T-helper 2 cell treated with Interferon-gamma antibody and Interleukin-4, amounts not matched to agents 100 ng/mL and 5 ng/mL, for 36 hours (primary cell): Measurements from ENCODE around the gene C1QTNF12. TPM values are rescaled to one million over a fixed set of nuclear protein-coding genes. Genes with fewer than 3 reads are reported as not detected.

Experiments
- intact Hi-C: fragments of 100-400 bp; cut with micrococcal nuclease; formaldehyde crosslinking; loops from one replicate; pipeline ENCODE4 v1.15.1; 2023
- total RNA-seq: library from RNA; stranded (reverse); gene quantifications from 2 replicates; pipeline ENCODE4 v1.2.3, GENCODE V29; 2022

Gene C1QTNF12
- total RNA-seq, 1 donor from 2014 or later, result 2.9 TPM

DNA sequence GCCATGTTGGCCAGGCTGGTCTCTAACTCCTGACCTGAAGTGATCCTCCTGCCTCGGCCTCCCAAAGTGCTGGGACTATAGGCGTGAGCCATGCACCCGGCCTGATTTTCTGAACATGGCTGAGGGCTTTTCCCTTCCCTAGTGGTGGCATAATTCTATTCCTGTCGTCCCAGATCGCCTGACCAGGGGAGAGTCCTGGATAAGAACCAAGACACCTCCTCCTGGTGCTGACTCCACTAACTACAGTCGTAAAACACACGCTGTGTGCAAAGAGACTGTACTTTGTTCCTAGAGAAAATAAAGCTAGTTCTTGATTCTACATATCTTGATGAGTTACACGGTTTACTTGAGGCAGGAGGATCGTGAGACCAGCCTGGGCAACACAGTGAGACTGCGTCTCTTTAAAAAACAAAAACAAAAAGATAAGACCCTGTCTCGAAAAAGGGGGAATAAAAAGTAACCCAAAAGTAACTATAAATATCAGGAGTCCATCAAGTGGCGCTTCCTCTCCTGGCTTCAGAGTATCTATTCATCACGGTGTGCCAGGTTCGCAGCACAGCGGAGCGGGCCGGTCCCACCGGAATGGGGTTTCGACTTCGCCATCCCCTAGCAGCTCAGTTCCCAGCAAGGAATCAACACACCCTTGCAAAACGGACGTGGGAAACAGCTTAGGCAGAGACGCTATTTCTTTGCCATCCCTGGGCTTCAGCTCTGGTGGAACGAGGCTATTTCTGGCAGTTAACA, 15.7 kb downstream of the C1QTNF12 start:
- intact Hi-C loops, result loop anchor here (2.0 kb wide), 1 partner anchor 108 kb away; no protein-coding TSS in a partner anchor

GRCh38 chr1:1229770-1230169, 16.8 kb downstream of the C1QTNF12 start:
- intact Hi-C loops, result loop anchor here (2.0 kb wide), 1 partner anchor 107 kb away; no protein-coding TSS in a partner anchor

DNA sequence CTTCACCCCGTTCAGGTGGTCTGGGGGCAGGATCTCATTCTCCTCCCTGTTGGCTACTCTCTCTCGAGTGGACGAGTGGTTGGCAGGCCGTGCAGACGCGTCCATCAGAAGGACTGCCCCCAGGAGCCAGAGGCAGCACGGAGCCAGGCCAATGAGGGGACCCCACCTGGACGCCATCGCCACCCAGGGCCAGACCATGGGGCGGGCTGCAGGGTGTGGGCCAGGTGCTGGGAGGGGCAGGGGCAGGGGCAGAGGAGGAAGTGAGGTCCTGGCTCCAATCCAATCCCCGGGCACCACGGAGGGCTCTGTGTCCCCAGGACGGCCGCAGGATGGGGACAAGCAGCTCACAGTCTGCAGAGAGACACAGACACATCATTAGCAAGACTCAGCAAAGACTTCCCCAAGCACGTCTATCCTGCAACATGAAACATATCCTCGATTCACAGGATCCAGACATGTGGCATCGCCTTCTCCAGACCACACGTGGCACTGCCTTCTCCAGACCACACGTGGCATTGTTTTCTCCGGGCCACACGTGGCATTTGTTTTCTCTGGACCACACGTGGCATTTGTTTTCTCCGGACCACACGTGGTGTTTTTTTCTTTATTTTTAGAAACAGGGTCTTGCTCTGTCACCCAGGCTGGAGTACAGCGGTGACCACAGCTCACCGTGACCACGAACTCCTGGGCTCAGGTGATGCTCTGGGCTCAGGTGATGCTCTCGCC, 17.8 kb downstream of the C1QTNF12 start:
- intact Hi-C loops, result no loop called here

DNA sequence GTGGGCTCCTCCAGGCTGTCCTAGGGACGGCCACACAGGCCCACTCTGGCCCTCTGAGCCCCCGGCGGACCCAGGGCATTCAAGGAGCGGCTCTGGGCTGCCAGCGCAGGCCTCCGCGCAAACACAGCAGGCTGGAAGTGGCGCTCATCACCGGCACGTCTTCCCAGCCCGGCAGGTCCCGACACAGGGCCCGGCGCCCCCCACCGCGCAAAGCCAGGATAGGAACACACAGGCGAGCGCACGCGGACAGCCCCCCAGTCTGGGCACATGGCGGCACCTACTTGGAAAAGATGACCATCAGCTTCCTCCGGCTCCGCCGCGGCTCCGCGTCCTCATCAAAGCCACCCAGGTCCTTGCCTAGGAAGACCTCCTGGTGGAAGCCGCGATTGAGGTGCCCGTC, 18.3 kb downstream of the C1QTNF12 start:
- intact Hi-C loops, result no loop called here

DNA sequence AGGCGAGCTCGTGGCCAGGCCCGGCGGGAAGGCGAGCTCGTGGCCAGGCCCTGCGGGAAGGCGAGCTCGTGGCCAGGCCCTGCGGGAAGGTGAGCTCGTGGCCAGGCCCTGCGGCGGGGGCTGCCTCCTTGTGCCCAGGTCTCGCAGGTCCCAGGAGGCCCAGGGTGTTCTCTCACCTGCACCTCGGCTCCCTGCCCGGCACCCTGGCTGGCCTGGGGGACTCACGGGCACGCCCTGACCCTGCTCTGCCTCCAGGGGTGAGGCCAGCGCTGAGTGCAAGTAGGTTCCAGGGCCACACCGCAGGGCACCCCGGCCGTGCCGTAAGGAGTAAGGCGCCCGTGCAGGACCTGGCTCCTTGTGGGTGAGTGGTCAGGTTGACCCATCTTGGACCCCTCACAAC, 19.1 kb downstream of the C1QTNF12 start:
- intact Hi-C loops, result no loop called here

DNA sequence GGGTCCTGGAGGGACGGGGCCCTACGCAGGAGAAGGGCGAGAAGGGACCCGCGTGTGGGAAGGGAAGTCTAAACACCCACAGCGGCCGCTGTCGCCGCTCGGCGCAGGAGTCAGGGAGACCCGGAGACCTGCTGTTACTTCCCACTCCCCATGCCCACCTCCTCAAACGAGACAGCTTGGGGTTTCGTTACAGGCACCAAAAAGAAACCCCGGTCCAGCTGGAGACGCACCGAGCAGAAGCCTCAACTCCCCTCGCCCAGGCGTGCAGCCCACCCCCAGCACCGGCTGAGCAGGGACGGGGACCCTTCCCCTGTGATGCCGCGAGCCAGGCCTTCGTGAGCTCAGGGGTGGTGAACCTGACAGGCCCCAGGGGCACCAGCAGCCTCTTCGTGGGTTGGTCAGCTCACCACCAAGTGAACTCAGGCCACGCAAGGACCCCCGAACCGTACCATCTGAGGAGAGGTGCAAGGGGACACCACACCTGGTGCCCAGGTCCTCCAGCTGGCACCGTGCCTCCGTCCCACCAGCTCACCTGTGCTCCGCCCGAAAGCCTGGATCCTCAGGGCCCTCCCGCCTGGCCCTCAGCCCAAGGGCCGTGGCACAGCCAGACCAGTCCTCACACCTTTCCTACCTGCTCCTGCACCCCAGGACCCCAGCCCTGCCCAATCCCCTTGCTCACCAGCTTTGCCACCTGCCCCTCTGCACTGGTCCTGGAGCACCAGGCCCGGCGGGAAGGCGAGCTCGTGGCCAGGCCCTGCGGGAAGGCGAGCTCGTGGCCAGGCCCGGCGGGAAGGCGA, 19.8 kb downstream of the C1QTNF12 start:
- intact Hi-C loops, result no loop called here

DNA sequence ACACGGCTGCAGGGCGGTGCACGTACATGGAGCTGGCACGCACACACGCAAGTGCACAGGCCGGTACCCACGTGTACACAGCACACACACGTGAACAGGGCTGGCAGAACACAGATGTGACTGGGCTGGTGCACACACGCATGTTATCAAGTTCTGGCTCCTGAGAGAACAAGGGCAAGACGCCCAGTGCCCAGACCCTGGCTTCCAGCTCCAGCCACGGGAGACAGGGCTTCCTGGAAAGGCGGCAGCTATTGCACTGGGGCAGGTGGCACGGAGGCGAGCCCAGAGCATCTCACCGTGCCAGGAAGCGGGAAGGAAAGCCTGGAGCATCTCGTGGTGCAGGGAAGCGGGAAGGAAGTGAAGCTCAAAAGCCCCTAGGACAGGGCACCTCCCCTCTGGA, 20.6 kb downstream of the C1QTNF12 start:
- intact Hi-C loops, result no loop called here

- intact Hi-C loops, result no loop called here
These were observed 21.2 kb downstream of the C1QTNF12 start for GRCh38 chr1:1225238-1225845.

GRCh38 chr1:1223891-1224290, 22.6 kb downstream of the C1QTNF12 start:
- intact Hi-C loops, result no loop called here

DNA sequence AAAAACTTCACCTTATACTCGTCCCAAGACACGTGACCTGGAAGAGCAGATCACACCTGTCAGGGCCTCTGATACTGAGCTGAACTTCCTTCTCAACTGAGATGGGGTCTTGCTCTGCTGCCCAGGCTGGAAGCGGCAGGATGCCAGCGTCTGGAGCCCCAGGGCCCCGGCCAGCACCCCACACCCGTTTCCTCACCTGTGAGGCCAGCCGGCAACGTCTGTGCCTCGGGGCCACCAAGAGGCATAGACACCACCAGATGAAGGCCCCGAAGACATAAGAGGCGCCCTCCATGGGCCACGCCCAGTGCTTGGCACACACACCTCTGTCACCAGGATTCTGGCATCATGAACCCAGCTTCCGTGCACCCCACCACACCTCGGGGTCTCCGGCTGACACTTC, 23.2 kb downstream of the C1QTNF12 start:
- intact Hi-C loops, result no loop called here

DNA sequence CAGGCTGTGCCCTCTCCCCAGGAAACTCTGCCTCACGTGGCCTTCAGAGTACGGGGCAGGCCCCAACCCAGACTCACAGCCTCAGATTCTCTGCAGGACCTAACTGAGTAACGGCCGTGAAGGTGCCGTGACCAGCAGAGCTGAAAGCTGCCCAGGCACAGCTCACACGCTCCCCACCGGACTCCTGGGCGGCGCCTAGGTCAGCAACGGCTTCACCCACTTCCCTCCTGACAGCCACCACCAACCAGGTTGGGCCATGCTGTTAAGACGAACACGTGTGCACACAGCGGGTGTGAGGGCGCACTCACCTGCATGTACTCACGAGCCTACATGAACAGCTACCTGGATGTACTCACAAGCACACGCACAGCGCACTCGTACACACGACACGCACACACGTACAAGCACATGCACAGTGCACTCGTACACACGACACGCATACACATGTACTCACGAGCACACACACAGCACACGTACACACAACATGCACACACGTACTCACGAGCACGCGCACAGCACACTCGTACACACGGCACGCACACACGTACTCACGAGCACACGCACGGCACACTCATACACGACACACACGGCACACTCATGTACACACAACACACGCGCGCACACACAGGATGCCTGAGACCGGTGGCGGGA, 23.8 kb downstream of the C1QTNF12 start:
- intact Hi-C loops, result no loop called here

- intact Hi-C loops, result no loop called here
These were observed 24.5 kb downstream of the C1QTNF12 start for GRCh38 chr1:1221887-1222574.

DNA sequence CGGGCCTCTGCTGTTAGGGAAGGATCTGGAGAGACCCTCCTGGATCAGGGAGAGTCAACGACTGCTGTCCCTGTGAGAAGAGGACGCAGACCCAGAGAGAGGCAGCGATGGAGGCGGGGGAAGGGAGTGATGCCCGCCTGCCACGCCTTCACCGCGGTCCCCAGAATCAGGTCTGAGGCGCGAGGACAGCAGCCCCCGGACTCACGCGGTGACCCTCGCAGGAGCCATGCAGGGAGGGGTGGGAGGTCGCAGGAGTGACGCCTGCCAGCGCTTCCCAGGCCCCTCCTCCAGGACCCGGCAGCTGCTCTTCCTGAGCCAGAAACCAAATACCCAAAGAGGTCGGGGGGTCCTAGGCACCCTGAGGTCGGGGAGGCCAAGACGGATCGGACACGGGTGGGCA, 26.3 kb downstream of the C1QTNF12 start:
- intact Hi-C loops, result no loop called here

DNA sequence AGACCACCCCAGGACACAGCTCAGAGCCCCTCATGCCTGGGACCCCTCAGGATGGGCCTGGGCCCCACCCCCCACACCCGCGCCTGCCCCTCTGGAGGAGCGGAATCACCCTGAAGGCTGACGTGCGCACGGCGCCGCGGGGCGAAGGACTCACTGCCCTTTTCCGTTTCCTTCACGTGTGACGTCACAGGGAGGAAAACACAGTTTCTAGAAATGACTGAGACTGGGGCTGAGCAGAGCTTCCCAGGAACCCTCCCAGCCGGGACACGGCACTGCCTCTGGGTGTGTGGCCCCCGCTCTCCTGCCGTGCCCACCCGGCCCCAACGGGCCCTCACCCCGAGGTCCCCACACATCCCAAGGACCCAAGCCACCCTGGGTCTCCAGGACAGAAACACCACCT, 27.2 kb downstream of the C1QTNF12 start:
- intact Hi-C loops, result no loop called here

- intact Hi-C loops, result no loop called here
These were observed 27.9 kb downstream of the C1QTNF12 start for GRCh38 chr1:1218524-1219200.

DNA sequence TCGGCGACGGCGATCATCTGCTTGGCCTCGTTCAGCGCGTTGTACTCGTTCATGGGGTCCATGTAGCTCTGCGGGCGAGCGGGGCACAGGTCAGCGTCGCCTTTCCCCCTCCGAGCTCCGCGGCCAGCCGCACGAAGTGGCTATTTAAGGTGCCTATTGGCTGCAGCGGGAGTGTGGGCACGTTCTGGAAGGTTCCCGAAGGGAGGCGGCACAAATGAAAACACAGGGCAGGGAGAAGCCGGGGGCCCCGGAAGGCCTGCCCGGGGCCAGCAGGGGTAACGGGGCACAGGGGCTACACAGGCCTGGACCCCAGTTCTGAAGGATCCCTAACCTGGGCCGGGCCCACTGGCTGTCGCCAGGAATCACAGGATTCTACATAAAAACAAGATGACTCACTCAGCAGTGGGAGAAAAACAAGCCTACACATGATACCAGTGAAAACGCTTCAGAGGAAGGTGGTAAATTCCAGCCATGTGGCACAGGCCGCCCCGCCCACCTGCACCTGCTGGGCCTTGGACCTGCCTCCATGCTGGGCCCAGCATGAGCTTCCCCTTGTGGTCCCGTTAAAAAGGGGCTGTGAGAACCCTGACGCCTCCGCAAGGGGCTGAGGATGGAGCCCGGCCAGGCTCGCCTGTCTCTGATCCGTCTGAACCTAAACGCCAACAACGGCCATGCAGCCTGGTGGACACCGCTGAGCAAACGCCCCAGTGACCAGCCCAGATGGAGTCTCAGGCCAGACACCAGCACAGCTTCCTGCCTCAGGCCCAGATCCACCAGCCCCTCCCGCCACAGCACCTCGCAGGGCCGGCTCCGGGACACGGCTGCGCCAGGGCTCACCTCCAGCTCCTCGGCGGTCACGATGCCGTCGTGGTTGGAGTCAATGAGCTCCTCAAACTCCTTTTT, 28.6 kb downstream of the C1QTNF12 start:
- intact Hi-C loops, result no loop called here

DNA sequence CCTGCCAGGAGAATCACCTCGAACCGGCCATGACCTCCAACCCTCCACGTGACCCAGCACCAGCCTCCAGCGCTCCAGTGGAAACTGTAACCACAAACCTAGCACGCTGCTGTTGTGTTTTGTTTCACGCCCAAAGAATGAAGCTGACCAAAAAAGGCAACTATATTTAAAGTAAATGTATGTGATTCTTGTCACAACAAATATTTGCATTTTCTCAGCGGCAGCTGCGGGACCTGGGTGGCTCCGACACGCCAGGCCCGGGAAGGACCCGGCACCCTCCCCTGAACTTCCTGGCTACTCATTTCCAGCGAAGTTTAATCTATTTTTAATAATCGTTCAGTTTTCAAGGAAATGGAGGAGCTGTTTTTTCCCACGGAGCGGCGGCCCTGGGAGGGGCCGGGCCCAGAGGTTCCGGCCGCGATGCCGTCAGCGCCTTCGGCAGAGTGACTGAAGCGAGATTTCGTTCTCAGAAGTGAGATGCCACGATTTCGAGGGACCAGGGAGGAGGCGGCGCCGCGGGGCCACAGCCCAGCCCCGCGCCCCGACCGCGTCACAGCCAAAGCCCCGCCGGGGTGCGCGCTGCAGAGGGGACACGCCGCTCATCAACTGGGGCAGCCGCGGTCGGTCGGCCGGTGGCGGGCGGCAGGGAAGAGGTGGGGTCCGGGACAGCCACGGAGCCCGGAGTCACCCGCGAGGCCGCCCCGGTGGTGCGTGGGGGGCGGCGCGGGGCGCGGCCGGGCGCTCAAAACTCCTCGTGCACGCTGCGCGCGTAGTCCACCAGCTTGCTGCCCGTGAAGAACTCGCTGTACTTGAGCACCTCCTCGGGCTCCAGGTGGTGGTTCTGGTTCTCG, 29.5 kb downstream of the C1QTNF12 start:
- intact Hi-C loops, result no loop called here
